Retinal pigment epithelial cell (primary cell): Measurements from ENCODE around the gene PTPN1.
"Not testable (repeated sequence)": the region's sequence is repeated elsewhere in the genome, so short reads cannot be mapped to it uniquely, and the experiment has no call there.

Experiments
- DNase-seq: peaks from one replicate; pipeline ENCODE4 v3.0.0-alpha.2; 2010; ENCODE audit warnings: low read depth
- H3K4me3 ChIP-seq: 2 replicates; pipeline ENCODE4 v1.5.1; 2011; ENCODE audit warnings: mild to moderate bottlenecking, low read length, control low read depth, moderate library complexity
- TF ChIP-seq, protein P1 (sequence below): conservative IDR thresholded peaks from 2 replicates; pipeline ENCODE4 v1.5.1; 2011; ENCODE audit warnings: low read depth, low read length, control low read depth, inconsistent platforms

Gene PTPN1

DNA sequence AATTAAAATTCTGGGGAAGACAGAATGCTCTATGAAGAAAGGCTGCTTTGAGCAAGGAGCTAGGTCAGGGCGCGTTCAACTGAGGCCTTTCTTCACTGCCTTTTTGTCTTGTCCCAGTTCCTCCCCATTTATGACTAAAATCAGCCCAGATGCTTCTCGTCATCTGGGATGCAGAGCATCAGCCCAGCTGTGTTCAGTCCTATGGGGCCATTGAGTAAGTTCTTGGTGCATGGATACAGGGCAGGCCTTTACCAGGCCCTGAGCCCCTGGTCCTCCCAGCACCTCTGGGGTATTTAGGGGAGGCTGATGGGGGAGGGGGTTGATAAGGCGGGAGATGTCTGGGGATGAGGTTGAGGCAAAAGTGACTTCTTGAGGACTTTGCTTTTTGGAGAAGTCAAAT lies 55.7 kb downstream of the PTPN1 start:
- TF ChIP-seq, protein P1, sequence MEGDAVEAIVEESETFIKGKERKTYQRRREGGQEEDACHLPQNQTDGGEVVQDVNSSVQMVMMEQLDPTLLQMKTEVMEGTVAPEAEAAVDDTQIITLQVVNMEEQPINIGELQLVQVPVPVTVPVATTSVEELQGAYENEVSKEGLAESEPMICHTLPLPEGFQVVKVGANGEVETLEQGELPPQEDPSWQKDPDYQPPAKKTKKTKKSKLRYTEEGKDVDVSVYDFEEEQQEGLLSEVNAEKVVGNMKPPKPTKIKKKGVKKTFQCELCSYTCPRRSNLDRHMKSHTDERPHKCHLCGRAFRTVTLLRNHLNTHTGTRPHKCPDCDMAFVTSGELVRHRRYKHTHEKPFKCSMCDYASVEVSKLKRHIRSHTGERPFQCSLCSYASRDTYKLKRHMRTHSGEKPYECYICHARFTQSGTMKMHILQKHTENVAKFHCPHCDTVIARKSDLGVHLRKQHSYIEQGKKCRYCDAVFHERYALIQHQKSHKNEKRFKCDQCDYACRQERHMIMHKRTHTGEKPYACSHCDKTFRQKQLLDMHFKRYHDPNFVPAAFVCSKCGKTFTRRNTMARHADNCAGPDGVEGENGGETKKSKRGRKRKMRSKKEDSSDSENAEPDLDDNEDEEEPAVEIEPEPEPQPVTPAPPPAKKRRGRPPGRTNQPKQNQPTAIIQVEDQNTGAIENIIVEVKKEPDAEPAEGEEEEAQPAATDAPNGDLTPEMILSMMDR: no peak
- H3K4me3 ChIP-seq: no peak overlapping the region
- no peak for DNase-seq

DNA sequence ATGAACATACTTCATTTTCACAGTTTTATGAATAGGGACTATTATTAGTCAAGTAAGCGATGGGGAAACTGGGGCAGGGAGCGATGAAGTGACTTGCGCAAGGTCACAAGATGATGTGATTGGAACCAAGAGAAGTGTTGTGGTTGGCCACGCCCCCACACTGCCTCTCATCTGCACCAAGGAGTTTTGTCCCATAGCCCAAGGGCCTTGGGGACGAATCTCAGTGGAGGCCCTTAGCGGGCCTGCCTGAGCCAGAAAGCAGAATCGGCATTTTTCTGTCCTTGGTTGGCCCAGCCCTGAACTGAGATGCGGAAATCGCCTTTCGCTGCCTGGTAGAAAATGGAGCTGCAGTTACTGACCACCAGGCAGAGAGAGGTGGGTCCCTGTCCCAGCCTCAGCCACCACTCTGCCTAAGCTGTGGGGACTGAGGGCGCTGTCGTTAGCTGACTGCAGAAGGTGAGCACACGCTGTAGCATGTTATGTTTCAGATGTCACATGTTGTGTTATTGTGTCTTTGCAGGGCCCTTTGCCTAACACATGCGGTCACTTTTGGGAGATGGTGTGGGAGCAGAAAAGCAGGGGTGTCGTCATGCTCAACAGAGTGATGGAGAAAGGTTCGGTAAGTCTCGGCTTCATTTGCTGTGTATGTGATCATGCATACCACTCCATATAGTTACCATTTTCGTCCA lies 57.8 kb downstream of the PTPN1 start:
- no peak overlapping the region for H3K4me3 ChIP-seq
- TF ChIP-seq, protein P1: no peak
- no peak for DNase-seq

DNA sequence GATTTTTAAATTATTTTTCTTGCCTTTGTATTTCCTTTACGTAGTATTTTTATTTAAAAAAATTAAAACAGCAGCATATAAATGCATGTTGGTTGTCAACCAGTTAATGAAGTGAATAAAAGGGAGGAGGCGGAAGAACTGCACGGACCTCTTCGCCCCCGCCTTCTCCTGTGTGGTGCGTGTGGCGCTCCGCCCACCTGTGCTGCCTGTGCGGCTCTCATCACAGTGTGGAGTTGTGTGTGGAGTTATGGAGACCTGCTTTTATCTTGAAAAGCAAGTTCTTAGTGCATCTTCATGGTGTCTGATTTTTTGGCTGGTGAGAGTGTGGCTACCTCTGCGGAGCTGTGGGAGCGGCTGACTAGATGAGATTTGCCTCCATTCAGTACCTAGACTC lies 58.4 kb downstream of the PTPN1 start:
- no peak for DNase-seq
- TF ChIP-seq, protein P1: no peak
- no peak overlapping the region for H3K4me3 ChIP-seq

DNA sequence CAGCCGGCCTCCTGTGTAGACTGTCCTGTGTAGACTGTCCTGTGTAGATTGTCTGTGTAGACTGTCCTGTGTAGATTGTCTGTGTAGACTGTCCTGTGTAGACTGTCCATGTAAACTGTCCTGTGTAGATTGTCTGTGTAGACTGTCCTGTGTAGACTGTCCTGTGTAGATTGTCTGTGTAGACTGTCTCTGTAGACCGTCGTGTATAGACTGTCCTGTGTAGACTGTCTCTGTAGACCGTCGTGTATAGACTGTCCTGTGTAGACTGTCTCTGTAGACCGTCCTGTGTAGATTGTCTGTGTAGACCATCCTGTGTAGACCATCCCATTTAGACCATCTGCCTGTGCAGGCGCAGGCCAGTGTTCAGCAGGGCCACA lies 59.3 kb downstream of the PTPN1 start:
- H3K4me3 ChIP-seq, DNase-seq: not testable (repeated sequence)

DNA sequence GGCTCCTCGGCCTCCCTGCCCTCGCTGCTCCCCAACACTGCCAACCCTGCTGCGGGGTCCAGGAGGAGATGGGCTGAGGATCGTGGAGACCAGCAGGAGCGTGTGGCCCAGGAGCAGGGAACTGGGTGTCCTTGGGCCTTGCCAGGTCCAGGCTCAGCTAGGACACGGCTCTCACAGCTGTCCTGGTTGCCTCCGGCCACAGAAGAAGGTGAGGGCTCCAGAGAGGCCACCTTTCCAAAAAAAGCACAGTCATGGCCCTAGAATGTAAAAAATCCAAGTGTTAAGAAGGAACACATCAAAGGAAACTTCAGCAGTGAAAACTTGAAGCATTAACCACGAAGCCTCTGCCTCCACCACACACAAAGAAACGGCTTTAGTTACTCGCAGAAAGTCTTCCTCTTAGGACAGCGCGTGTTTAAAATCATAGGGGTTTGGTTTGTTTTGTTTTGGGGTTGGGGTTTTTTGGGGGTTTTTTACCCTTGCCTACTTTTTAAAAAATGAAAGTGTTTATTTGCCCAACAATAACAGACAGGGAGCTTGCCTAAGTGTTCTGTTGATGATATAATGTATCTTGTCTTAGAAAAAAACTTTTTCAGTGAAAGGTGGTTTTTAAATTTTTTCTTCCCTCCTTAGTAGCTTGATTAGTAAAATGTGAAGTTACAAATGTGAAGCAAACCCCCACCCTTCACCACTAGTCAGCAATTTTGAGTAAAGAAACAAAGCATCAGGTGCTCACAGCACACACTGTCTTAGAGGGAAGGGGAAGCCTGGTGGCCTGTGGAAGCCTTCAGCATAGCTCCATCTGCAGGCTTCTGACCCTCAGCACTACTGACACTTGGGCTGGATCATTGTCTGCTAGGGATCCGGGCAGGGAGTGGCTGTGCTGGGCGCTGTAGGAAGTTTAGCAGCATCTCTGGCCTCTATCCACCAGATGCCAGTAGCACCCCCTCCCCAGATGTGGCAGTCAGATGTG lies 60.0 kb downstream of the PTPN1 start:
- no peak overlapping the region for H3K4me3 ChIP-seq
- no peak for DNase-seq
- TF ChIP-seq, protein P1: peak; percentile 63

DNA sequence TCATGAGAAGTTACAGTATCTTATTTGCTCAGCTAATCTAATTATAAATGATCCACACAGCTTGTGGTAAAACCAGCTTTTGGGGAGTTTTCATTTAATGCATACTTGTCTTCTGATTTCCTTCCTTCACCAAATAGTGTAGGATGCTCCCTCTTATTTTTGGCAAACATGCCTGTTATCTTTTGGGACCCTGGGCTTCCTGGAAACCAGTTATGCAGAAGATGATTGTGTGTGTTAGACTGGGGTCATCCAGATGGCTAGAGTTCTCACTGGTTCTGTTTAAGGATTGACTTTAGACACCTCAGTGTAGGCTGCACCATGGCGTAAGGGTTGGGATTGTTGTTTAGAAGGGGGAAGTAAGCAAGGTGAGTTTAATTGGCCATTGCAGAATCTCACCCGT lies 61.3 kb downstream of the PTPN1 start:
- TF ChIP-seq, protein P1: no peak
- DNase-seq: no peak
- H3K4me3 ChIP-seq: no peak overlapping the region

DNA sequence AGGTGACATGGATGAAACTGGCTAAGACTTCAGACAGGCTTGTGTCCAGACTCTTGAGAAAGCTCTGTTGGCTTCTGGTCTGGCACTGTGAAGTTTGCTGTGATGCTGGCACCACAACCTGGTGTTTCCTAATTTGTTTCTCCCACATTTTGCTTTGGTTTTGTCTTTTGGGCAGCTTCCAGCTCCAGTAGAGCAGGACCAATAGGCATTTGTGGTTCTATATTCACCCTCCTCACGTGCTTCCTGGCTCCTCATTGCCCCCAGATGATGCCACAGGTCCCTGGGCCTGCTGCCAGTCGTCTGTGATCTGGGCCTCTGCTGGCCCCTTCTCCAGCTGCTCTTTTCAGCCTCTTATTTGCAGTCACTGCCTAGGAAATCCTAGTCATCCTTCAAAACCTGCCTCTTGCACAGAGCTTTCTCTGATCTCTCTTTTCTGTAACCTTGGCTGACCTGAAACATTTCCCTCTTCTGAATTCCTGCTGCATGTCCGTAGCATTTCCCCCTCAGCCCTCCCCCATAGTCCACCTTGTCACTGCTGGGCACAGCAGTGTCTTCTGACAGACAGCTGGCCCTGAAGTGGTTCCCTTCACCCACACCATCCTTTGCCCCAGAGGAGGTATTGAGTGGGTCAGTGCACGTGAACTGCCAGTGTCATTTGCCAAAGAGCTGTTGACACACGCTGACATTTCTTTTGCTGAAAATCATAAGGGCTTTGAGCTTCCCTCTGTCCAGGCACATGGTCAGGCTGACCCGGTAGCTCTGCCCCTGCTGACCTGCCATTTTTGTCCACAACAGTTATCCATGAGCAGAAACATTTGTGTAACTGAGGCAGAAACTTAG lies 63.0 kb downstream of the PTPN1 start:
- DNase-seq: peak; percentile 61
- H3K4me3 ChIP-seq: no peak overlapping the region

More for the DNA sequence above, 63.0 kb downstream of the PTPN1 start:
- TF ChIP-seq, protein P1: no peak
